Lung (tissue), 12 donors: ENCODE results near the gene CDA. TPM values are rescaled to one million over a fixed set of nuclear protein-coding genes. Genes with fewer than 3 reads are reported as not detected.

Experiments
- ATAC-seq: fragments of 200-7000 bp; cut with Tn5 transposase; one replicate; pipeline ENCODE4 v1.9.1; 2020; ENCODE audit warnings: moderate number of reproducible peaks; ENCODE audit not compliant: insufficient read depth, low FRiP score
- DNase-seq, 3 donors: peaks; one replicate each; pipeline ENCODE4 v3.0.0-alpha.2; 2013 to 2017
- H3K27ac ChIP-seq, 2 donors: one replicate each; pipeline ENCODE4 v1.5.1; 2013; ENCODE audit warnings: mild to moderate bottlenecking in 2 of 2, moderate library complexity in 2 of 2, control low read depth in 1 of 2, inconsistent platforms in 1 of 2, low read depth in 1 of 2, low read length in 1 of 2
- H3K27me3 ChIP-seq, 3 donors: one replicate each; pipeline ENCODE4 v1.5.1; 2013; ENCODE audit warnings: low read length in 2 of 3; ENCODE audit not compliant: control insufficient read depth in 3 of 3, insufficient read depth in 3 of 3
- H3K36me3 ChIP-seq, 4 donors: one replicate each; pipeline ENCODE4 v1.5.1; 2013; ENCODE audit warnings: low read length in 4 of 4, mild to moderate bottlenecking in 1 of 4, moderate library complexity in 1 of 4; ENCODE audit not compliant: control insufficient read depth in 4 of 4, insufficient read depth in 4 of 4
- H3K4me1 ChIP-seq, 5 donors: one replicate each; pipeline ENCODE4 v1.5.1; 2013; ENCODE audit warnings: low read length in 5 of 5, mild to moderate bottlenecking in 2 of 5, moderate library complexity in 1 of 5; ENCODE audit not compliant: control insufficient read depth in 5 of 5, insufficient read depth in 5 of 5
- H3K4me3 ChIP-seq: one replicate; pipeline ENCODE4 v1.5.1; 2013; ENCODE audit warnings: mild to moderate bottlenecking, control low read depth, moderate library complexity
- H3K9ac ChIP-seq, 2 donors: one replicate each; pipeline ENCODE4 v1.5.1; 2013; ENCODE audit warnings: low read length in 2 of 2, control low read depth in 1 of 2; ENCODE audit not compliant: insufficient read depth in 1 of 2
- H3K9me3 ChIP-seq, 4 donors: one replicate each; pipeline ENCODE4 v1.5.1; 2013; ENCODE audit warnings: low read length in 3 of 4, mild to moderate bottlenecking in 1 of 4, moderate library complexity in 1 of 4; ENCODE audit not compliant: control insufficient read depth in 4 of 4, insufficient read depth in 3 of 4
- CTCF ChIP-seq: IDR thresholded peaks from 2 replicates; pipeline ENCODE4 v1.5.1; 2012; ENCODE audit warnings: mild to moderate bottlenecking; ENCODE audit errors: control extremely low read depth, extremely low read depth
- WGBS, 2 donors: extraction: QIAGEN DNeasy Blood & Tissue Kit; methylation state at CpG; one replicate each; pipeline ENCODE4 v1.1.7; 2013; 5-methylcytosine and 5-hydroxymethylcytosine counted together
- polyA plus RNA-seq, 2 donors: library from polyadenylated mRNA; stranded (reverse); fragments of 200-250 nt; gene quantifications; one replicate each; pipeline ENCODE4 v1.2.1, GENCODE V29; 2013
- total RNA-seq, 2 donors: library from RNA; depleted of rRNA in 1 of 2; stranded (reverse); fragments of >200 nt in 1 of 2; gene quantifications; one replicate each; pipeline ENCODE4 v1.2.1, GENCODE V29; 2014 to 2021
- donor health status: control.
- donor health status: control.
- donor health status: Bipolar disorder and iron deficiency.
- donor health status: healthy.
- donor health status: DM: yes; HTN: yes; CAD: no.

Gene CDA
- total and polyA plus RNA-seq, 4 donors: 0.40 to 47.5 (median 3.4) TPM

- no peak for ATAC-seq
- no peak overlapping the region for H3K9ac ChIP-seq
- no peaks in the 10 kb centered on the region for H3K4me1 ChIP-seq
- H3K27ac ChIP-seq: peak overlapping the region in 1 of 2 donors; percentile 76
- WGBS, 2 donors: 68 to 86% methylated on average over 3 of the region's 3 CpGs
- H3K36me3 ChIP-seq: no peaks in the 10 kb centered on the region
- H3K9me3 ChIP-seq: no peaks in the 10 kb centered on the region
- no peak for TF ChIP-seq CTCF
- H3K27me3 ChIP-seq: no peaks in the 10 kb centered on the region
- H3K4me3 ChIP-seq: no peak overlapping the region
- no peak for DNase-seq
Measured at GRCh38 chr1:20614131-20614579, 25.3 kb downstream of the CDA start.

- Histone ChIP-seq H3K36me3 (no peaks in the 10 kb centered on the region), H3K27ac (peak overlapping the region in 1 of 2 donors; percentile 37), H3K4me1 (no peaks in the 10 kb centered on the region), H3K9me3 (no peaks in the 10 kb centered on the region), H3K27me3 (no peaks in the 10 kb centered on the region), H3K4me3 (no peak overlapping the region), H3K9ac (no peak overlapping the region)
- WGBS, 2 donors: 53 to 66% methylated on average over 20 of the region's 20 CpGs
- no peak for ATAC-seq
- TF ChIP-seq CTCF: no peak
- no peak for DNase-seq
Measured at GRCh38 chr1:20615946-20616846, 27.3 kb downstream of the CDA start.

GRCh38 chr1:20616847-20617487 lies 28.1 kb downstream of the CDA start:
- no peaks in the 10 kb centered on the region for H3K36me3 ChIP-seq
- no peak overlapping the region for H3K9ac ChIP-seq
- H3K4me1 ChIP-seq: no peaks in the 10 kb centered on the region
- no peak overlapping the region for H3K4me3 ChIP-seq
- WGBS, 2 donors: 74 to 78% methylated on average over 3 of the region's 3 CpGs
- peak overlapping the region in 1 of 2 donors; percentile 37 for H3K27ac ChIP-seq
- no peaks in the 10 kb centered on the region for H3K9me3 ChIP-seq
- TF ChIP-seq CTCF: no peak
- DNase-seq: no peak
- no peaks in the 10 kb centered on the region for H3K27me3 ChIP-seq
- ATAC-seq: no peak
